Gastrocnemius medialis (tissue), 4 donors: ENCODE data around the gene ZNF580.

Experiments used
- POLR2A ChIP-seq, 2 donors: fragments of 450-650 bp; IDR thresholded peaks; one replicate each; pipeline ENCODE4 v1.6.1; 2017; ENCODE audit warnings: antibody characterized with exemption in 2 of 2, mild to moderate bottlenecking in 2 of 2, moderate library complexity in 2 of 2
- TF ChIP-seq, protein P1 (sequence below), 5 experiments: fragments of 450-650 bp in 3 of 5; fragments of 200-600 bp in 2 of 5; sonication (generic) in 2 of 5; IDR thresholded peaks in 4 of 5; conservative IDR thresholded peaks in 1 of 5; 1 replicate in 4 of 5; 2 replicates in 1 of 5; pipeline ENCODE4 v1.5.1; 2016 to 2019; ENCODE audit warnings: antibody characterized with exemption in 5 of 5, mild to moderate bottlenecking in 3 of 5, moderate library complexity in 3 of 5

DNA sequence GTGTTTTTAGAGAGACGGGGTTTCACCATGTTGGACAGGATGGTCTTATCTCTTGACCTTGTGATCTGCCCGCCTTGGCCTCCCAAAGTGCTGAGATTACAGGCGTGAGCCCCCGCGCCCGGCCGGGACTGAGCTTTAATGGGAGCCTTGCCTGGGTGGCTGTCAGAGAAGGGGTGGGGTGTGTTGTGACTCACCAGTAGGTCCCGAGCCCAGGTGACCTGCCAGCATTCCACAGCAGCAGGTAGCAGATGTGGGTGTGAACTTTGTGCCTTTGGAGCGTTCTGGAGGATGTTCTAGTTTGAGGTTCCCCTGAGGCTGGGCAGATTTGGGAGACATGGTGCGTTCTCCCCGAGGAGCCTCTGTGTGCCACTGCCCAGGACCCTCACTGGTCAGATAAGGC lies 27.2 kb downstream of the ZNF580 start:
- TF ChIP-seq POLR2A (IDR thresholded peaks at IDR 0.05) = no peak
- TF ChIP-seq, protein P1, sequence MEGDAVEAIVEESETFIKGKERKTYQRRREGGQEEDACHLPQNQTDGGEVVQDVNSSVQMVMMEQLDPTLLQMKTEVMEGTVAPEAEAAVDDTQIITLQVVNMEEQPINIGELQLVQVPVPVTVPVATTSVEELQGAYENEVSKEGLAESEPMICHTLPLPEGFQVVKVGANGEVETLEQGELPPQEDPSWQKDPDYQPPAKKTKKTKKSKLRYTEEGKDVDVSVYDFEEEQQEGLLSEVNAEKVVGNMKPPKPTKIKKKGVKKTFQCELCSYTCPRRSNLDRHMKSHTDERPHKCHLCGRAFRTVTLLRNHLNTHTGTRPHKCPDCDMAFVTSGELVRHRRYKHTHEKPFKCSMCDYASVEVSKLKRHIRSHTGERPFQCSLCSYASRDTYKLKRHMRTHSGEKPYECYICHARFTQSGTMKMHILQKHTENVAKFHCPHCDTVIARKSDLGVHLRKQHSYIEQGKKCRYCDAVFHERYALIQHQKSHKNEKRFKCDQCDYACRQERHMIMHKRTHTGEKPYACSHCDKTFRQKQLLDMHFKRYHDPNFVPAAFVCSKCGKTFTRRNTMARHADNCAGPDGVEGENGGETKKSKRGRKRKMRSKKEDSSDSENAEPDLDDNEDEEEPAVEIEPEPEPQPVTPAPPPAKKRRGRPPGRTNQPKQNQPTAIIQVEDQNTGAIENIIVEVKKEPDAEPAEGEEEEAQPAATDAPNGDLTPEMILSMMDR (IDR thresholded peaks at IDR 0.05 in 4 of 5, conservative IDR thresholded peaks at IDR 0.05 in 1 of 5) = no peak
